SH-SY5Y (cell line): ENCODE results near the gene SIL1.
A peak's percentile ranks its signal among the peaks of the same experiment; 100 is the strongest.

Experiments
- GATA2 ChIP-seq: IDR thresholded peaks from 2 replicates; pipeline ENCODE4 v1.6.1; 2011; ENCODE audit warnings: mild to moderate bottlenecking, low read depth, low read length
- GATA3 ChIP-seq: IDR thresholded peaks from 2 replicates; pipeline ENCODE4 v1.6.1; 2011; ENCODE audit warnings: low read depth, mild to moderate bottlenecking, low read length, moderate library complexity

The SIL1 gene

DNA sequence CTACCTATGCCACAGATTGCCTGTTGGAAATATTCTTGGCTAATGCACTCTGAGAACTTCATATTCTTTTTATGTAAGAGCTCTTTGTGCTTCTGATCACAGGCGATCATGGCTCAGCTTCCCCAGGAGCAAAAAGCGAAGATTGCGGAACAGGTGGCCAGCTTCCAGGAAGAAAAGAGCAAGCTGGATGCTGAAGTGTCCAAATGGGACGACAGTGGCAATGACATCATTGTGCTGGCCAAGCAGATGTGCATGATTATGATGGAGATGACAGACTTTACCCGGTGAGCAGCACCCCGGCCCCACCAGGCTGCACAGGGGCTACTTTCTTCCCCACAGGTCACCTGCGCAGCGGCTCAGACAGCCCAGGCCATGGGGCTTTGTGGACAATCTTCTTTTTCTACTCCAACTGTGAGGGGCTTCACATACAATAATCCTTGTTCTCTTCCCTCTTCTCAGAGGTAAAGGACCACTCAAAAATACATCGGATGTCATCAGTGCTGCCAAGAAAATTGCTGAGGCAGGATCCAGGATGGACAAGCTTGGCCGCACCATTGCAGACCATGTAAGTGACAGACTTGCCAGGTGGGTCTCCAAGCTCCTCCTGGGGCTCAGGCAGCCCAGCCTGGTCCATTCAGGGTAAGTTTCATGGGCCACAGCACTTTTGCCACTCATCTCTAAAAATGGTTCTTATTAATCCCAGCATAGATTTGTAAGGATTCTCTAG, 267.6 kb downstream of the SIL1 start:
- TF ChIP-seq GATA3 (no peak), GATA2 (no peak)

- TF ChIP-seq GATA3 (no peak), GATA2 (no peak)
Measured at GRCh38 chr5:138929571-138929955, 268.6 kb downstream of the SIL1 start.

- TF ChIP-seq GATA3: no peak
- peak; percentile 31; the same call in 1 of the 2 replicates for TF ChIP-seq GATA2
Measured at GRCh38 chr5:138927979-138928378, 270.2 kb downstream of the SIL1 start.

DNA sequence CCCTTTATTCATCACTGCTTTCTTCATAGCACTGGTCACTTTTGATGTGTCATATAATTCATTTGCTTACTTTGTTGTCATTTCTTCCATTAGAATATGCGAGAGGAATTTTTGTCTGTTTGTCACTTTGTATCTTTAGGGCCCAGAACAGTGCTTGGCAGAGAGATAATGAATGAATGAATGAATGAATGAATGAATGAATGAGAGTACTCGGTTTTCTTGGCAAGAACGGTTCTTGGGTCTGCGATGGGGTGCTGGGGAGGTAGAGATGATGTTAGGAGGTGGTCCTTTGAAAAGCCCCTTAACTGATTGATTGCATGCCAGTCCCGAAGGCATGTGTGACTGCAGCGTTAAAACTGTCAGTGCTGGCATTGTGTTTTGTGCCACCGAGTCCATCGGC, 270.6 kb downstream of the SIL1 start:
- no peak; the same call in 1 of the 2 replicates for TF ChIP-seq GATA2
- no peak for TF ChIP-seq GATA3

DNA sequence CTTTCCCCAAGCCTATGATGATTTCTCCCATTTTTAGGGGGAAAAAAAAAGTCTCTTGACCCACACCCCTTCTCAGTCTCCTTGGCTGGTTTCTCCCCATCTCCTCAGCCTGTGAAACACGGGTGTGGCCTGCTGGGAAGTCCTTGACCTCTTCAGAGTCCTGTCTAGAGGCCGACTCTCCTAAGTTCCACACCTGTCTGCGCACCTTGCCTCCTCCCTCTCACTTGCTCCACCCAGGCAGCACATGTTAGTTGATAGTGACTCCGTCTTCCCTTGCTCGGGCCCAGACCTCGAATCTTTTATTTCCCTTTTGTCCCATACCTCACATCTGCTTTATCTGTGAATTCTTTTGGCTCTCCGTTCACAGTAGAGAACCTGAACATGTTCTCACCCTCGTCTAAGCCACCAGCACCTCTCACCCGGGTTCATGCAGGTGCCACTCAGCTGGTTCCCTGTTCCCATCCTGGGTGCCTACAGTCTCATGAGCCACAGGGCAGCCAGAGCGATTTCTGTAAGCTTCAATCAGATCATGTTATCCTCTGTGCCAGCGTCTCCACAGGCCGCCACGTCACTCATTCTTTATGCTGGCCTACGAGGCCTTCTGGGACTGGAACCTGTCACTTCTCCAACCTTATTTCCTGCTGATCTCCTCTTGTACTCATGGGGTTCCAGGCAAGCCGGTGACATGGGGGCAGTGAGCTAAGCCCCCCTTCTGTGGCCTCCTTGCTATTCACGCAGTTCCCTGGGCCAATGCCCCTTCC, 271.3 kb downstream of the SIL1 start:
- TF ChIP-seq GATA3 (no peak), GATA2 (no peak)

DNA sequence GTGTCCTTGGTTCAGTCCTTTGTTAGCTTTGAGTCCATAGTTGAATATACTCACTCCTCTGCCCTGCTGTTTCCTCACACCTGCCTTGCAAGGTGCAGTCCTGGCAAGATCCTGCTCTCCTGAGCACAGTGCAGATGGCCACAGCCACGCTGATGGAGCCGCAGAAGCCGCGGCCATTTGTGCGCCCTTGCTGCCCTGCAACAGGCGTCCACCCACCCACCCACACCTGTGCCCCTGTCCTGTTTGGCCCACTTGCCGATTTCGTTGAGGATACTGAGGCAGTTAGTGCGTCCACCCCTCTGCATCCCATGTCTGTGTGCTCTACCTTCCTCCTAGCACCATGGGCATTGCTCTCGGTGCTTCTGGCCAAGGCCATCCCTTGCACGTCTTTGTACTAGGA, 271.9 kb downstream of the SIL1 start:
- no peak for TF ChIP-seq GATA3
- no peak for TF ChIP-seq GATA2

GRCh38 chr5:138925090-138925635, 273.0 kb downstream of the SIL1 start:
- no peak for TF ChIP-seq GATA3
- TF ChIP-seq GATA2: no peak

GRCh38 chr5:138922494-138922893, 275.7 kb downstream of the SIL1 start:
- TF ChIP-seq GATA3: no peak
- no peak for TF ChIP-seq GATA2

DNA sequence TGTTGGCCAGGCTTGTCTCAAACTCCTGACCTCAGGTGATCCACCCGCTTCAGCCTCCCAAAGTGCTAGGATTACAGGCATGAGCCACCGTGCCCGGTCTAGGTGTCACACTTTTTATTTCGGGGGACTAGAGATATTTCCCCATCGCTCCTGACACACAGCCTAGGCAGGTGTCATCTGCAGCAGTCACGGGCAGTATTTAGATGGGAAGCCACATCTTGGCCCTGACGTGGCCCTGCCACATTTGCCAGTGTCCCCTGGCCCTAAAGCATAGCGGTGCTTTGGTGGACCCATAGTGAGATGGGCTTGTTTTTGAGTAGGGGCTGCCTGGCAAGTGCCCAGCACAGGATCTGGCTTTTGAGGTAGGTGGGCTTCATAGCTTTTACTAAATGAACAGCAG, 278.0 kb downstream of the SIL1 start:
- TF ChIP-seq GATA3 (no peak), GATA2 (no peak)

DNA sequence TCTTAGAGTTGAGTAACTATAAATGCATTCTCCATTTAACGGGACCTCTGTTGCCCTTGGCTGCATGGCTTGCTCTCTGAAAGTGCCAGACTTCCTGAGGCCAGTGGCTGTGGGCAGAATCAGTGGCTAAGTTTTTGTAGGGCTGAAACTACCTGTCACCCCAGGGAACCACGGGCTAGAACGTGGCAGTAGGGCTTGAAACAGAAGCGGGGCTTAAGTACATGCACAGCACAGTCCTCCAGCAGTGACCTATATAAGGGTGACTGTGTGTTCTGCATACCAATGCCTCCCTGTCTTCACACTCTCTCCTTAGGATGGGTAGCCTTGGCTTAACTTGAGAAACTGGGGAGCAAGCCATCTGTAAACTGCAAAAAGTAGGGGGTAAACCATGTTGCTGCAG, 279.5 kb downstream of the SIL1 start:
- TF ChIP-seq GATA2 (no peak), GATA3 (no peak)

DNA sequence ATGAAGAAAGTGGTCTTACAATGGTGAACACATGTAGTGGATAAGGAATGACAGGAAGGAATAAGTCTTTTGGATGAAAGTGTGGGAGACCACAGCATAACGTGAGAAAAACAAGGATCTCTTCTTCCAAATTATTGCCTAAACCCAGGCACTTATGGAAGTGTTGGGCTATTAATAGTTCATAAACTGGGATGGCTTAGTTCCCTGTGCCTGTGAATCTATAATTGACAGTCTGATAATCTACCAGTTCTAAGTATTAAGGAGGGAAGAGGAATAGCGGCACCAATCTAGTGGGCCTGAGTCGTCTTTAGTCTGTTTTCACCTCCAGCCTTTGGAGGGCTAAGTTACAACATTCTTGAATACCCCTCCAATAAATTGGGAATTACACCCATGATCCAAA, 283.8 kb downstream of the SIL1 start:
- TF ChIP-seq GATA2: no peak
- TF ChIP-seq GATA3: no peak

DNA sequence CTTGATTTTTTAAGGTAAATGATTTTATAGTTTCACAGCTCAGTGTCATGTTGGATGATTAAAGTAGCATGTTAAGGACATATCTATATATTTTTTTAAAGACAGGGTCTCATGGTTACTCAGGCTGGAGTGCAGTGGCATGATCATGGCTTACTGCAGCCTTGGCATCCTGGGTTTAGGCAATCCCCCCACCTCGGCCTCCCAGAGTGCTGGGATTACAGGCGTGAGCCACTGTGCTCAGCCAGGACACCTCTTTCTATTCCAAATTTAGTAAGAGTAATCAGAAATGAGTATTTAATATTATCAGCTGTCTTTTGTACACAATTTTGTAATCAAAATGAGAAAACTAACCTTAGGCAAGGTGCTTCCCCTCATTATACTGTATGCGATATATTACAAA, 284.4 kb downstream of the SIL1 start:
- TF ChIP-seq GATA2 (no peak), GATA3 (no peak)

GRCh38 chr5:138912093-138912492, 286.1 kb downstream of the SIL1 start:
- TF ChIP-seq GATA3 (no peak), GATA2 (no peak)

DNA sequence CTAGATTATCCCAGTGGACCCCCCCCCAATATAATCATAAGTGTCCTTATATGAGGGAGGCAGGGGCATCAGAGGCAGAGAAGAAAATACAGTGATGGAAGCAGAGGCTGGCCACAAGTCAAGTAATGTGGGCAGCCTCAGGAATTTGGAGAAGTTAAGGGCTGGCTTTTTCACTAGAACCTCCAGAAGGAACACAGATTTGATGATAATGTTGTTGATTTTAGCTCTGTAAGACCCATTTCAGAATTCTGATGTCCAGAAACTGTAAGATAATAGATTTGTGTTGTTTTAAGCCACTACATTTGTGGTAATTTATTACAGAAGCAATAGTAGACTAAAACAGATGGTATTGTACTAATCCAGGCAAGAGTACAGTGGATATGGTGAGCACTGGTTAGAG, 286.7 kb downstream of the SIL1 start:
- TF ChIP-seq GATA3 (no peak), GATA2 (no peak)

DNA sequence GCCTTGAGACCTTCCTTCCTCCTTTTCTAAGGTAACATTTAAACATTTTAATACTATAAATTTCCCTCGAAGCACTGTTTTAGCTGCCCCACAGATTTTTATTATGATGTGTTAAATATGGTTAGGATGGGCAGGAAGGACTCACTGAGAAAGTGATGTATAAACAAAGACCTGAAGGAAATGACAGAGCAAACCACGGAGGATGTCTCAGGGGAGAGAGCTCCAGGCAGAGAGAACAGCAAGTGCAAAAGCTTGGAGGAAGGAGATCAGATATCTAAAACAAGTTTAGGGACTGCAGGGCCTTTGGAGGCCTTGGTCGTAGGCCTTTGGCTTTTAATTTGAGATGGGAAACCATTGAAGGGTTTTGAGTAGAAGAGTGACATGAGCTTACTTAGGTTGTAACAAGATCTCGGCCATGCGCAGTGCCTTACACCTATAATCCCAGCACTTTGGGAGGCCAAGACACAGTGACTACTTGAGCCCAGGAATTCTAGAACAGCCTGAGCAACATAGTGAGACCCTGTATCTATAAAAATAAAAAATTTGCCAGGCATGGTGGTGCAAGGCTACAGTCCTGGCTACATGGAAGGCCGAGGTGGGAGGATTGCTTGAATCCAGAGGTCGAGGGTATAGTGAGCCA, 287.5 kb downstream of the SIL1 start:
- TF ChIP-seq GATA3: no peak
- TF ChIP-seq GATA2: no peak
